NCI-H1048 (cell line): ENCODE results near the gene TNFRSF19.
"Not testable (repeated sequence)": the region's sequence is repeated elsewhere in the genome, so short reads cannot be mapped to it uniquely, and the experiment has no call there.

Source experiments
- DNase-seq: peaks from one replicate; lab custom pipeline; 2025; lab: John Stamatoyannopoulos, UW

The TNFRSF19 gene

GRCh38 chr13:23570099-23570920, at the start of gene TNFRSF19:
Gene TNFRSF19 (plus strand): TSS chr13:23570412. CDS start chr13:23590184, 19,772 bp downstream.
- DNase-seq = no peak

GRCh38 chr13:23529926-23530325, 40.3 kb upstream of the TNFRSF19 start:
- not testable (repeated sequence) for DNase-seq

- no peak for DNase-seq
Observed at GRCh38 chr13:23531446-23531845, 38.8 kb upstream of the TNFRSF19 start.

GRCh38 chr13:23534090-23534489, 36.1 kb upstream of the TNFRSF19 start:
- no peak for DNase-seq

- no peak for DNase-seq
Observed at GRCh38 chr13:23541221-23541824, 28.9 kb upstream of the TNFRSF19 start.

- no peak for DNase-seq
Observed at GRCh38 chr13:23544668-23545067, 25.5 kb upstream of the TNFRSF19 start.

- DNase-seq = no peak
Observed at GRCh38 chr13:23547000-23547590, 23.1 kb upstream of the TNFRSF19 start.

- no peak for DNase-seq
Observed at GRCh38 chr13:23549724-23550123, 20.5 kb upstream of the TNFRSF19 start.

- no peak for DNase-seq
Observed at GRCh38 chr13:23550163-23550562, 20.0 kb upstream of the TNFRSF19 start.

- no peak for DNase-seq
Observed at GRCh38 chr13:23551213-23552008, 18.8 kb upstream of the TNFRSF19 start.

GRCh38 chr13:23552171-23552570, 18.0 kb upstream of the TNFRSF19 start:
- DNase-seq = no peak

GRCh38 chr13:23552661-23553060, 17.6 kb upstream of the TNFRSF19 start:
- DNase-seq = no peak

- no peak for DNase-seq
Observed at GRCh38 chr13:23554000-23554399, 16.2 kb upstream of the TNFRSF19 start.

- DNase-seq = no peak
Observed at GRCh38 chr13:23557043-23557442, 13.2 kb upstream of the TNFRSF19 start.

- no peak for DNase-seq
Observed at GRCh38 chr13:23557733-23558132, 12.5 kb upstream of the TNFRSF19 start.

GRCh38 chr13:23558675-23559536, 11.3 kb upstream of the TNFRSF19 start:
- no peak for DNase-seq

- DNase-seq = no peak
Observed at GRCh38 chr13:23560571-23561089, 9.6 kb upstream of the TNFRSF19 start.

GRCh38 chr13:23561261-23561660, 9.0 kb upstream of the TNFRSF19 start:
- no peak for DNase-seq

GRCh38 chr13:23563085-23563845, 6.9 kb upstream of the TNFRSF19 start:
- no peak for DNase-seq

- DNase-seq = no peak
Observed at GRCh38 chr13:23567906-23568460, 2.2 kb upstream of the TNFRSF19 start.
